ENCODE results near the gene PRELID2. TPM values are rescaled to one million over a fixed set of nuclear protein-coding genes. Genes with fewer than 3 reads are reported as not detected.
"Not testable (repeated sequence)": the region's sequence is repeated elsewhere in the genome, so short reads cannot be mapped to it uniquely, and the experiment has no call there.

Gene PRELID2
- total RNA-seq, 1 experiment from 2014 or later = 26.0 TPM

DNA sequence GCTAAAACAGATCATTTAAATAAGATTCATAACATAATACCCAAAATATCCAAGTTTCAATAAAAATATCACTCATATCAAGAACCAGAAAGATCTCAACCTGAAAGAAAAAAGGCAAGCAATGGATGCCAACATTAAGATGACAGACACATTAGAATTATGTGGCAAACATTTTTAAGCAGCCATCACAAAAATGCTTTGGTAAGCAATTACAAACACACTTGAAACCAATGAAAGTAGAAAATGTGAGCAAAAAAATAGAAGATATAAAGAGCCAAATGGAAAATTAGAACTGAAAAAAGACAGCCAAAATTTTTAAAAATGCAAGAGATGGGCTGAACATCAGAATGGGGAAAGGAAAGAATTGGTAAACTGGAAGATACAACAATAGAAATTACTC, 96.9 kb downstream of the PRELID2 start:
- Mint-ChIP-seq H3K9me3 (ENCODE audit: unreplicated experiment) (peaks cover 10% of the 10 kb centered on the region), H3K4me3 (ENCODE audit: unreplicated experiment) (no peak overlapping the region), H3K27me3 (ENCODE audit: insufficient read depth, unreplicated experiment) (no peaks in the 10 kb centered on the region), H3K27ac (ENCODE audit: unreplicated experiment) (no peak overlapping the region), H3K36me3 (ENCODE audit: insufficient read depth, unreplicated experiment) (peaks cover 6% of the 10 kb centered on the region), H3K4me1 (ENCODE audit: low read depth, unreplicated experiment) (no peaks in the 10 kb centered on the region)
- Histone ChIP-seq H3K4me3 (ENCODE audit: low read depth, low read length) (no peak overlapping the region), H3K36me3 (ENCODE audit: control insufficient read depth, insufficient read depth, low read length) (no peaks in the 10 kb centered on the region), H3K4me1 (no peaks in the 10 kb centered on the region), H3K9me3 (no peaks in the 10 kb centered on the region; the same call in 1 of the 2 replicates), H3K27me3 (replicated peaks; ENCODE audit: control insufficient read depth, insufficient read depth, low read length) (no peaks in the 10 kb centered on the region)
- no peak for DNase-seq
- ChIA-PET CTCF (no interaction called here), POLR2A (no interaction called here)
- intact Hi-C loops (cut with micrococcal nuclease; ENCODE audit: unreplicated experiment) = no loop called here
- no TSS peak for BruUV-seq (replicated peaks)
- TF ChIP-seq, protein P1, sequence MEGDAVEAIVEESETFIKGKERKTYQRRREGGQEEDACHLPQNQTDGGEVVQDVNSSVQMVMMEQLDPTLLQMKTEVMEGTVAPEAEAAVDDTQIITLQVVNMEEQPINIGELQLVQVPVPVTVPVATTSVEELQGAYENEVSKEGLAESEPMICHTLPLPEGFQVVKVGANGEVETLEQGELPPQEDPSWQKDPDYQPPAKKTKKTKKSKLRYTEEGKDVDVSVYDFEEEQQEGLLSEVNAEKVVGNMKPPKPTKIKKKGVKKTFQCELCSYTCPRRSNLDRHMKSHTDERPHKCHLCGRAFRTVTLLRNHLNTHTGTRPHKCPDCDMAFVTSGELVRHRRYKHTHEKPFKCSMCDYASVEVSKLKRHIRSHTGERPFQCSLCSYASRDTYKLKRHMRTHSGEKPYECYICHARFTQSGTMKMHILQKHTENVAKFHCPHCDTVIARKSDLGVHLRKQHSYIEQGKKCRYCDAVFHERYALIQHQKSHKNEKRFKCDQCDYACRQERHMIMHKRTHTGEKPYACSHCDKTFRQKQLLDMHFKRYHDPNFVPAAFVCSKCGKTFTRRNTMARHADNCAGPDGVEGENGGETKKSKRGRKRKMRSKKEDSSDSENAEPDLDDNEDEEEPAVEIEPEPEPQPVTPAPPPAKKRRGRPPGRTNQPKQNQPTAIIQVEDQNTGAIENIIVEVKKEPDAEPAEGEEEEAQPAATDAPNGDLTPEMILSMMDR (IDR thresholded peaks at IDR 0.05; ENCODE audit: insufficient read depth in 1 of 2, low read depth in 1 of 2, low read length in 1 of 2, severe bottlenecking in 1 of 2, unreplicated experiment in 1 of 2) = no peak

DNA sequence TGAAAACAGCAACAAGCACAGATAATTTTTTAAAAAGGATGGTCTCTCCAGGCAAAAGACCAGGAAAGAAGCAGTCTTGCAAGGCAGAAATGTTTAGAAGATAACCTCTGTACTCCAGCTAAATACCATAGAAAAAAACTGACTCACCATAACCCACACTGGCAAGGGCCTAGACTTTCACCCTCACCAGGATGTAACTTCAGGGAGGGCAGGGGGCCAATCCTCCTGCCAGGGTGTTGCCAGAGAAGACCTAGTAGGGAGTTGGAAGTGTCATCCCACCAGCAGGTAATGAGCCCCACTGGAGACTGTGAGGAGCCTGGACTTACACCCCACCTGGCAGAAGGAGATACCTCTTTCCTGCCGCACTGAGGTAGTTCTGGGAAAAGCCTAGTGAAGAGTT, 97.6 kb downstream of the PRELID2 start:
- Histone ChIP-seq H3K4me3 (ENCODE audit: low read depth, low read length) (no peak overlapping the region), H3K27me3 (replicated peaks; ENCODE audit: control insufficient read depth, insufficient read depth, low read length) (no peaks in the 10 kb centered on the region), H3K9me3 (no peaks in the 10 kb centered on the region; the same call in 1 of the 2 replicates), H3K36me3 (ENCODE audit: control insufficient read depth, insufficient read depth, low read length) (no peaks in the 10 kb centered on the region), H3K4me1 (no peaks in the 10 kb centered on the region)
- Mint-ChIP-seq H3K9me3 (ENCODE audit: unreplicated experiment) (peaks cover 4% of the 10 kb centered on the region), H3K27me3 (ENCODE audit: insufficient read depth, unreplicated experiment) (no peaks in the 10 kb centered on the region), H3K36me3 (ENCODE audit: insufficient read depth, unreplicated experiment) (peaks cover 4% of the 10 kb centered on the region), H3K27ac (ENCODE audit: unreplicated experiment) (no peak overlapping the region), H3K4me1 (ENCODE audit: low read depth, unreplicated experiment) (no peaks in the 10 kb centered on the region), H3K4me3 (ENCODE audit: unreplicated experiment) (no peak overlapping the region)
- no TSS peak for BruUV-seq (replicated peaks)
- no peak for DNase-seq
- intact Hi-C loops (cut with micrococcal nuclease; ENCODE audit: unreplicated experiment) = no loop called here
- POLR2A ChIA-PET = no interaction called here
- CTCF ChIA-PET = no interaction called here
- TF ChIP-seq, protein P1 (IDR thresholded peaks at IDR 0.05; ENCODE audit: insufficient read depth in 1 of 2, low read depth in 1 of 2, low read length in 1 of 2, severe bottlenecking in 1 of 2, unreplicated experiment in 1 of 2) = no peak

DNA sequence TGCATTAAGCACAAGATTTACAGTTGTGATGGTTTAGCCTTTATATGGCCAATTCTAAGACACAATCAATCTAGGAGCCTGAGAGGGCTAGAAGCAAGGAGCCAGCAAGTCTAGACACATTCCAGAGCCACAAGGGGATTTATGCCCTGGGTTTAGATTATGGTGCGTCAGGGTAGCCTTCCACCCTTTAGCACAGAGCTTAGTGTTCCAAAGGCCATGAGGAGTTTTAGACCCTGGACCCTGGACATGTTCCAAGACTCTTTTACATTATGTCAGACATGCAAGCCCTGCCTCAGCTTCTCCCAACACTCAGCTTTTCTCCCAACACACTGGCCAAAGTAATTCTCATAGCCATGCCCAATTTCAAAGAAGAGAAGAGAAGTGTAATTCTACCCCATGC, 105.2 kb downstream of the PRELID2 start:
- CTCF ChIA-PET = not testable (repeated sequence)

DNA sequence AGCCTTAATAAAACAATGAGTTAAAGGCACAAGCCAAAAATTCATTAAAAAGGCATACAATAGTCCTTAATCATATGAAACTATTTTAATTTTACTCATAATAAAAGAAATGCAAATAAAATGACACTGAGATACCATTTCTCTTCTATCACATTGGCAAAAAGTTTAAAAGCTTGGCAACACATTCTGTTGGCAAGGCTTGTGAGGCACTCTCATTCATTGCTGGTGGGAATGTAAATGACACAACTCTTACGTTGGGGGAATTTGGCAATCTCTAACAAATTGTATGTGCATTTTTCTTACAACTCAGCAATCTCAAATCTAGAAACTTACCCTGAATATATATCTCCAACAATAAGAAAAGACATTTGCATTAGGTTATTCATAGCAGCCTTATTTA, 111.6 kb downstream of the PRELID2 start:
- ChIA-PET CTCF (no interaction called here), POLR2A (no interaction called here)
- TF ChIP-seq, protein P1 (IDR thresholded peaks at IDR 0.05; ENCODE audit: insufficient read depth in 1 of 2, low read depth in 1 of 2, low read length in 1 of 2, severe bottlenecking in 1 of 2, unreplicated experiment in 1 of 2) = no peak
- intact Hi-C loops (cut with micrococcal nuclease; ENCODE audit: unreplicated experiment) = no loop called here
- H3K27me3 ChIP-seq (replicated peaks; ENCODE audit: control insufficient read depth, insufficient read depth, low read length) = no peaks in the 10 kb centered on the region
- H3K36me3 ChIP-seq (ENCODE audit: control insufficient read depth, insufficient read depth, low read length) = no peaks in the 10 kb centered on the region
- Mint-ChIP-seq H3K4me1 (ENCODE audit: low read depth, unreplicated experiment) (no peaks in the 10 kb centered on the region), H3K9me3 (ENCODE audit: unreplicated experiment) (peaks cover 29% of the 10 kb centered on the region), H3K36me3 (ENCODE audit: insufficient read depth, unreplicated experiment) (no peaks in the 10 kb centered on the region), H3K27ac (ENCODE audit: unreplicated experiment) (no peak overlapping the region), H3K27me3 (ENCODE audit: insufficient read depth, unreplicated experiment) (no peaks in the 10 kb centered on the region), H3K4me3 (ENCODE audit: unreplicated experiment) (no peak overlapping the region)
- H3K4me3 ChIP-seq (ENCODE audit: low read depth, low read length) = no peak overlapping the region
- no peak for DNase-seq
- H3K4me1 ChIP-seq = no peaks in the 10 kb centered on the region
- no peaks in the 10 kb centered on the region for H3K9me3 ChIP-seq
- no TSS peak for BruUV-seq (replicated peaks)

More for the DNA sequence above, 105.2 kb downstream of the PRELID2 start:
- H3K27me3 ChIP-seq (replicated peaks; ENCODE audit: control insufficient read depth, insufficient read depth, low read length); DNase-seq; H3K27ac Mint-ChIP-seq (ENCODE audit: unreplicated experiment); intact Hi-C loops (cut with micrococcal nuclease; ENCODE audit: unreplicated experiment); H3K4me1 ChIP-seq; H3K27me3 Mint-ChIP-seq (ENCODE audit: insufficient read depth, unreplicated experiment); BruUV-seq (replicated peaks); H3K36me3 ChIP-seq (ENCODE audit: control insufficient read depth, insufficient read depth, low read length); H3K36me3 Mint-ChIP-seq (ENCODE audit: insufficient read depth, unreplicated experiment); H3K4me3 ChIP-seq (ENCODE audit: low read depth, low read length); H3K4me1 Mint-ChIP-seq (ENCODE audit: low read depth, unreplicated experiment); H3K4me3 Mint-ChIP-seq (ENCODE audit: unreplicated experiment); H3K9me3 ChIP-seq; POLR2A ChIA-PET: not testable (repeated sequence)
- peaks cover 46% of the 10 kb centered on the region for H3K9me3 Mint-ChIP-seq (ENCODE audit: unreplicated experiment)

All from Caco-2 (cell line).